ENCODE data around the gene CLTC. TPM values are rescaled to one million over a fixed set of nuclear protein-coding genes. Genes with fewer than 3 reads are reported as not detected.

The CLTC gene
- total RNA-seq, 2 experiments from 2014 or later, result 123 to 227 TPM

- intact Hi-C loops (cut with micrococcal nuclease; ENCODE audit: unreplicated experiment), result loop anchor here (5.0 kb wide), 1 partner anchor 48 kb away; no protein-coding TSS in a partner anchor
- Histone ChIP-seq H3K9me3 (ENCODE audit: low read length) (no peaks in the 10 kb centered on the region), H3K36me3 (ENCODE audit: insufficient read depth, low read length) (peaks cover 96% of the 10 kb centered on the region), H3K9me2 (ENCODE audit: insufficient read depth, low read length) (no peaks in the 10 kb centered on the region), H3K4me2 (ENCODE audit: low read length) (no peak overlapping the region), H2AFZ (ENCODE audit: low read length) (no peak overlapping the region), H3K79me2 (ENCODE audit: insufficient read depth, low read depth, low read length) (peaks cover 2% of the 10 kb centered on the region; the same call in 1 of the 2 replicates), H3K4me1 (ENCODE audit: insufficient read depth, low read length, poor library complexity, severe bottlenecking) (no peaks in the 10 kb centered on the region), H3K27ac (ENCODE audit: low read depth, low read length, poor library complexity, severe bottlenecking) (no peak overlapping the region), H3K4me3 (ENCODE audit: low read depth, low read length, poor library complexity, severe bottlenecking) (no peak overlapping the region), H4K20me1 (ENCODE audit: insufficient read depth, low read length) (0 out of 2 replicates have a peak, but pooled peaks cover 9% of the 10 kb centered on the region)
- TF ChIP-seq, protein P1, sequence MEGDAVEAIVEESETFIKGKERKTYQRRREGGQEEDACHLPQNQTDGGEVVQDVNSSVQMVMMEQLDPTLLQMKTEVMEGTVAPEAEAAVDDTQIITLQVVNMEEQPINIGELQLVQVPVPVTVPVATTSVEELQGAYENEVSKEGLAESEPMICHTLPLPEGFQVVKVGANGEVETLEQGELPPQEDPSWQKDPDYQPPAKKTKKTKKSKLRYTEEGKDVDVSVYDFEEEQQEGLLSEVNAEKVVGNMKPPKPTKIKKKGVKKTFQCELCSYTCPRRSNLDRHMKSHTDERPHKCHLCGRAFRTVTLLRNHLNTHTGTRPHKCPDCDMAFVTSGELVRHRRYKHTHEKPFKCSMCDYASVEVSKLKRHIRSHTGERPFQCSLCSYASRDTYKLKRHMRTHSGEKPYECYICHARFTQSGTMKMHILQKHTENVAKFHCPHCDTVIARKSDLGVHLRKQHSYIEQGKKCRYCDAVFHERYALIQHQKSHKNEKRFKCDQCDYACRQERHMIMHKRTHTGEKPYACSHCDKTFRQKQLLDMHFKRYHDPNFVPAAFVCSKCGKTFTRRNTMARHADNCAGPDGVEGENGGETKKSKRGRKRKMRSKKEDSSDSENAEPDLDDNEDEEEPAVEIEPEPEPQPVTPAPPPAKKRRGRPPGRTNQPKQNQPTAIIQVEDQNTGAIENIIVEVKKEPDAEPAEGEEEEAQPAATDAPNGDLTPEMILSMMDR (conservative IDR thresholded peaks at IDR 0.05; ENCODE audit: low read length), result no peak
- CTCF ChIA-PET (ENCODE audit: unreplicated experiment), result no interaction called here
- POLR2A ChIA-PET, result interaction anchor here (0.6 to 2.9 kb wide), 12 partner anchors 7 to 210 kb away, joined by 3 to 16 read pairs (median 4); partner anchors contain the start of gene VMP1
- DNase-seq (ENCODE audit: low spot score), result no peak
- BruUV-seq (replicated peaks), result no TSS peak
Observed at GRCh38 chr17:59669944-59670343, 50.2 kb downstream of the CLTC start.

DNA sequence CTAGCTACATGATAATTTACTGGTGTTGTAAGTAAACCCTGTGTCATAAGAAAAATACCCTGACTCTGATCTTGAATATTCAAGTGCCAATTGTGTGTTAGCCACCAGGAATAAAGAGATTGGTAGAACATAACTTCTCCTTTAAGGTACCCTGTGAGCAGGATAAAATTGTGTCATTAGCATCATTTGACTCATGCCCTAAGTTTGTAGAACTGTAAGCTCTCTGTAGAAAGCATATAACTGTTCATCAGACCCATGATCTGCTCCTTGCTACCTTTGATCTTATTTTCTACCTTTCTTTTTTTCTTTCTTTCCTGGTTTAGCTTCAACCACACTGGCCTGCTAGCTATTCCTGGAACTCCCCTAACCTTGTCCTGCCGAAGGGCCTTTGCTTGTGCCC lies 51.7 kb downstream of the CLTC start:
- TF ChIP-seq, protein P1 (conservative IDR thresholded peaks at IDR 0.05; ENCODE audit: low read length), result no peak
- TF ChIP-seq EZH2phosphoT487 (IDR thresholded peaks at IDR 0.05; ENCODE audit: borderline replicate concordance, low read depth, low read length), result no peak
- Histone ChIP-seq H3K9me3 (ENCODE audit: low read length) (no peaks in the 10 kb centered on the region), H3K4me1 (ENCODE audit: insufficient read depth, low read length, poor library complexity, severe bottlenecking) (no peaks in the 10 kb centered on the region), H3K36me3 (ENCODE audit: insufficient read depth, low read length) (peaks cover 97% of the 10 kb centered on the region), H3K4me3 (ENCODE audit: low read depth, low read length, poor library complexity, severe bottlenecking) (no peak overlapping the region), H3K4me2 (ENCODE audit: low read length) (no peak overlapping the region), H2AFZ (ENCODE audit: low read length) (no peak overlapping the region), H3K27ac (ENCODE audit: low read depth, low read length, poor library complexity, severe bottlenecking) (no peak overlapping the region), H3K79me2 (ENCODE audit: insufficient read depth, low read depth, low read length) (peaks cover 2% of the 10 kb centered on the region; the same call in 1 of the 2 replicates), H4K20me1 (ENCODE audit: insufficient read depth, low read length) (0 out of 2 replicates have a peak, but pooled peaks cover 9% of the 10 kb centered on the region), H3K9me2 (ENCODE audit: insufficient read depth, low read length) (no peaks in the 10 kb centered on the region)
- intact Hi-C loops (cut with micrococcal nuclease; ENCODE audit: unreplicated experiment), result loop anchor here (5.0 kb wide), 1 partner anchor 49 kb away; no protein-coding TSS in a partner anchor
- no TSS peak for BruUV-seq (replicated peaks)
- POLR2A ChIA-PET, result interaction anchor here (0.6 to 2.9 kb wide), 11 partner anchors 9 to 118 kb away, joined by 3 to 16 read pairs (median 4); no protein-coding TSS in a partner anchor
- no peak for DNase-seq (ENCODE audit: low spot score)
- CTCF ChIA-PET (ENCODE audit: unreplicated experiment), result no interaction called here

- Histone ChIP-seq H3K79me2 (ENCODE audit: insufficient read depth, low read depth, low read length) (peaks cover 2% of the 10 kb centered on the region; the same call in 1 of the 2 replicates), H4K20me1 (ENCODE audit: insufficient read depth, low read length) (0 out of 2 replicates have a peak, but pooled peaks cover 4% of the 10 kb centered on the region), H2AFZ (ENCODE audit: low read length) (no peak overlapping the region), H3K4me3 (ENCODE audit: low read depth, low read length, poor library complexity, severe bottlenecking) (no peak overlapping the region), H3K9me3 (ENCODE audit: low read length) (no peaks in the 10 kb centered on the region), H3K36me3 (ENCODE audit: insufficient read depth, low read length) (peaks cover 97% of the 10 kb centered on the region), H3K4me2 (ENCODE audit: low read length) (no peak overlapping the region), H3K4me1 (ENCODE audit: insufficient read depth, low read length, poor library complexity, severe bottlenecking) (no peaks in the 10 kb centered on the region), H3K9me2 (ENCODE audit: insufficient read depth, low read length) (no peaks in the 10 kb centered on the region), H3K27ac (ENCODE audit: low read depth, low read length, poor library complexity, severe bottlenecking) (no peak overlapping the region)
- ChIA-PET CTCF (ENCODE audit: unreplicated experiment) (interaction anchor here (0.5 kb wide), 1 partner anchor 1179 kb away, joined by 4 read pairs; no protein-coding TSS in a partner anchor), POLR2A (interaction anchor here (0.8 to 2.4 kb wide), 4 partner anchors 12 to 33 kb away, joined by 4 to 9 read pairs (median 6); no protein-coding TSS in a partner anchor)
- intact Hi-C loops (cut with micrococcal nuclease; ENCODE audit: unreplicated experiment), result no loop called here
- DNase-seq (ENCODE audit: low spot score), result no peak
- BruUV-seq (replicated peaks), result no TSS peak
- TF ChIP-seq, protein P1 (conservative IDR thresholded peaks at IDR 0.05; ENCODE audit: low read length), result no peak
- no peak for TF ChIP-seq EZH2phosphoT487 (IDR thresholded peaks at IDR 0.05; ENCODE audit: borderline replicate concordance, low read depth, low read length)
Observed at GRCh38 chr17:59675231-59675630, 55.5 kb downstream of the CLTC start.
